ENCODE results near the gene MIGA1. TPM values are rescaled to one million over a fixed set of nuclear protein-coding genes. Genes with fewer than 3 reads are reported as not detected.

The MIGA1 gene
- total RNA-seq, 1 donor from 2014 or later: 10.8 TPM

DNA sequence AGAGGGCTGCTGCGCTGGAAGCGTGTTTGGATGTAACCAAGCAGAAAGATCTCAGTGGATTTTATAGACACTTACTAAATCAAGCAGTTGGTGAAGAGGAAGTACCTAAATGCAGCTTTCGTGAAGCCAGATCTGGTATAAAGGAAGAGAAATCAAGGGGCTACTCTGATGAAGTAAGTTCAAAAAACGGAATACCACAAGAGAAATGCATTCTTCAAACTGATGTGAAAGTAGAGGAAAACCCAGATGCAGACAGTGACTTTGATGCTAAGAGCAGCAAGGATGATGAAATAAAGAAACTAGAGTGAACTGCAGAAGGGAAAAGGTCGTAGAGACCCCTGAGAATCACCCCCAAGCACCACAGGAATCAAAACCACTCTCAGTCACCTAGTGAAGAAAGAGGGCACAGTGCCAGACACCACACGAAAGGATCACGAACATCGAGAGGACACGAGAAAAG, 68.2 kb downstream of the MIGA1 start:
- Histone ChIP-seq H3K4me3 (no peak overlapping the region), H3K36me3 (peaks cover 0 to 14% of the 10 kb centered on the region in 2 donors), H3K9me3 (no peaks in the 10 kb centered on the region), H3K4me1 (no peaks in the 10 kb centered on the region), H3K27me3 (no peaks in the 10 kb centered on the region), H3K27ac (no peak overlapping the region)
- TF ChIP-seq, protein P1, sequence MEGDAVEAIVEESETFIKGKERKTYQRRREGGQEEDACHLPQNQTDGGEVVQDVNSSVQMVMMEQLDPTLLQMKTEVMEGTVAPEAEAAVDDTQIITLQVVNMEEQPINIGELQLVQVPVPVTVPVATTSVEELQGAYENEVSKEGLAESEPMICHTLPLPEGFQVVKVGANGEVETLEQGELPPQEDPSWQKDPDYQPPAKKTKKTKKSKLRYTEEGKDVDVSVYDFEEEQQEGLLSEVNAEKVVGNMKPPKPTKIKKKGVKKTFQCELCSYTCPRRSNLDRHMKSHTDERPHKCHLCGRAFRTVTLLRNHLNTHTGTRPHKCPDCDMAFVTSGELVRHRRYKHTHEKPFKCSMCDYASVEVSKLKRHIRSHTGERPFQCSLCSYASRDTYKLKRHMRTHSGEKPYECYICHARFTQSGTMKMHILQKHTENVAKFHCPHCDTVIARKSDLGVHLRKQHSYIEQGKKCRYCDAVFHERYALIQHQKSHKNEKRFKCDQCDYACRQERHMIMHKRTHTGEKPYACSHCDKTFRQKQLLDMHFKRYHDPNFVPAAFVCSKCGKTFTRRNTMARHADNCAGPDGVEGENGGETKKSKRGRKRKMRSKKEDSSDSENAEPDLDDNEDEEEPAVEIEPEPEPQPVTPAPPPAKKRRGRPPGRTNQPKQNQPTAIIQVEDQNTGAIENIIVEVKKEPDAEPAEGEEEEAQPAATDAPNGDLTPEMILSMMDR (IDR thresholded peaks at IDR 0.05): no peak
- no peak for DNase-seq (ENCODE audit: extremely low spot score in 2 of 2)
- intact Hi-C loops (cut with DNase I): no loop called here

DNA sequence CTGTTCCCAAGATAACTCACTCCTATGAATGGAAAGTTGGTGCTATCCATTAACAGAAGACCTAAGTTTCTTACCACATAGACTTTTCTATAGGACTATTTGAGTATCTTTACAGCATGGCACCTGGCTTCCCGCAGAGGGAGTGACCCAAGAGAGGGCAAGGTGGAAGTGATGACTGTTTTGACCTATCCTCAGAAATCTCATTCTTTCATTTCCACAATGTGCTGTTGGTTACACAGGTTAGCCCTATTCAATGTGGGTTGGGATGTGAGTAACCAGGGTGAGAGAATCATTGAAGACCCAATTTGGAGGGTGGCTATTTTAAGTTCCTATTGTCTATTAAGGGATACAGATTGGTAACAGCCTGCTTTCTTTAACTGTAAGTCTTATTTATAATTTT, 70.6 kb downstream of the MIGA1 start:
- H3K9me3 ChIP-seq: no peaks in the 10 kb centered on the region
- no peak overlapping the region for H3K27ac ChIP-seq
- no peaks in the 10 kb centered on the region for H3K36me3 ChIP-seq
- no peak for DNase-seq (ENCODE audit: extremely low spot score in 2 of 2)
- no peaks in the 10 kb centered on the region for H3K27me3 ChIP-seq
- TF ChIP-seq, protein P1 (IDR thresholded peaks at IDR 0.05): no peak
- TF ChIP-seq POLR2A (IDR thresholded peaks at IDR 0.05): no peak
- intact Hi-C loops (cut with DNase I): no loop called here
- no peak overlapping the region for H3K4me3 ChIP-seq
- H3K4me1 ChIP-seq: no peaks in the 10 kb centered on the region

DNA sequence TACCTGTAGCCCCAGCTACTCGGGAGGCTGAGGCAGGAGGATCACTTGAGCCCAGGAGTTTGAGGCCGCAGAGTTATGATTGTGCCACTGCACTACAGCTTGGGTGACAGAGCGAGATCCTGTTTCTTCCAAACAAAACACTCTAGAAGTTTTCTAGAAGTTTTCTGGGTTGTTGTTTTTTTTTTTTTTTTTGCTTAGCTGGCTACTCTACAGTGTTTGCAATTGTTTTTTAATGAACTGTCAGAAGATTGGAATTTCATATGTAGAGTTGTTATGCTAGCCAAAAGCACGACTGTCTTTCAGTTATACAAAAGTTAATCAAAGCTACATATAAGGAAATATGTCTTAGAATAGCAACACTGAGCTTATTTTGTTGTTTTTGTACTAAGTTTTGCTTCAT, 78.1 kb downstream of the MIGA1 start:
- TF ChIP-seq, protein P1 (IDR thresholded peaks at IDR 0.05): no peak
- TF ChIP-seq POLR2AphosphoS5 (IDR thresholded peaks at IDR 0.05; ENCODE audit: insufficient read depth in 1 of 2, low read depth in 1 of 2) (no peak), POLR2A (IDR thresholded peaks at IDR 0.05) (no peak)
- Histone ChIP-seq H3K27ac (no peak overlapping the region), H3K4me1 (no peaks in the 10 kb centered on the region), H3K9me3 (no peaks in the 10 kb centered on the region), H3K27me3 (no peaks in the 10 kb centered on the region), H3K36me3 (no peaks in the 10 kb centered on the region), H3K4me3 (no peak overlapping the region)
- no peak for DNase-seq (ENCODE audit: extremely low spot score in 2 of 2)
- intact Hi-C loops (cut with DNase I): no loop called here

DNA sequence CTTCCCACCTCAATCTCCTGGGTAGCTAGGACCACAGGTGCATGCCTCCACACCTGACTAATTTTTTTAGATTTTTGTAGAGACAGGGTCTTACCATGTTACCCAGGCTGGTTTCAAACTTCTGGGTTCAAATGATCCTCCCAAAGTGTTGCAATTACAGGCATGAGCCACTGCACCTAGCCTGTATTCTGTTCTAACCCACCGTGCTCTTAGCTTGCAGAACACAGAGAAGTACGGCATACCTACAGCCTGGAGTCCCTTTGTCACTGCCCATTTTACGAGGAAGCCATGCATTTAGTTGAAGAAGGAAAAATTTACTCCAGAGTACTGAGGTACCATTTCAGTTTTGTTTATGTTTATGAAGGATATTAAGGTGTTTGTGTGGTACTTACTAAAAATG, 79.3 kb downstream of the MIGA1 start:
- Histone ChIP-seq H3K36me3 (no peaks in the 10 kb centered on the region), H3K4me1 (no peaks in the 10 kb centered on the region), H3K9me3 (no peaks in the 10 kb centered on the region), H3K27ac (no peak overlapping the region), H3K4me3 (no peak overlapping the region), H3K27me3 (no peaks in the 10 kb centered on the region)
- no peak for DNase-seq (ENCODE audit: extremely low spot score in 2 of 2)
- intact Hi-C loops (cut with DNase I): no loop called here
- TF ChIP-seq POLR2A (IDR thresholded peaks at IDR 0.05): no peak
- TF ChIP-seq, protein P1 (IDR thresholded peaks at IDR 0.05): no peak
- TF ChIP-seq POLR2AphosphoS5 (IDR thresholded peaks at IDR 0.05; ENCODE audit: insufficient read depth in 1 of 2, low read depth in 1 of 2): no peak

DNA sequence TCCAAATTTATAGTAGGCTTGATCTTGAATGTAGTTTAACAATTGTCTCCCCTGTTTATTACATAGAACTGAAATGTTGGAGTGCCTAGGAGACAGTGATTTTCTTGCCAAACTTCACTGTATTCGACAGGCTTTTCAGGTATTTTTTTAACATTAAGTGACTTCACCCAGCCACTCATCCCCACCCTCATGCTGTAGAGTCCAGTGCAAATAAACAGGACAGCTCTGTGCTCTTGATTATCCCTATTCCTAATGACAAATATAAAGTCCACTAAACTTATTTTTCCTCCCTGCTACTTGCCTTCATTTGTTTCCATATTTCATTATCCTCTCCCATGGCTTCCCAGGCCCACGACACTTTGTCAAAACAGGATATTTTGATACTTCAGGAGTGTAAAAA, 79.8 kb downstream of the MIGA1 start:
- no peaks in the 10 kb centered on the region for H3K4me1 ChIP-seq
- H3K27me3 ChIP-seq: no peaks in the 10 kb centered on the region
- TF ChIP-seq, protein P1 (IDR thresholded peaks at IDR 0.05): no peak
- TF ChIP-seq POLR2AphosphoS5 (IDR thresholded peaks at IDR 0.05; ENCODE audit: insufficient read depth in 1 of 2, low read depth in 1 of 2): no peak
- no peak for TF ChIP-seq POLR2A (IDR thresholded peaks at IDR 0.05)
- no peaks in the 10 kb centered on the region for H3K36me3 ChIP-seq
- DNase-seq (ENCODE audit: extremely low spot score in 2 of 2): no peak
- no peak overlapping the region for H3K27ac ChIP-seq
- no peak overlapping the region for H3K4me3 ChIP-seq
- no peaks in the 10 kb centered on the region for H3K9me3 ChIP-seq
- intact Hi-C loops (cut with DNase I): no loop called here

Data from vagina (tissue), 2 donors.